ENCODE measurements around the gene DLL3.

DLL3 gene

DNA sequence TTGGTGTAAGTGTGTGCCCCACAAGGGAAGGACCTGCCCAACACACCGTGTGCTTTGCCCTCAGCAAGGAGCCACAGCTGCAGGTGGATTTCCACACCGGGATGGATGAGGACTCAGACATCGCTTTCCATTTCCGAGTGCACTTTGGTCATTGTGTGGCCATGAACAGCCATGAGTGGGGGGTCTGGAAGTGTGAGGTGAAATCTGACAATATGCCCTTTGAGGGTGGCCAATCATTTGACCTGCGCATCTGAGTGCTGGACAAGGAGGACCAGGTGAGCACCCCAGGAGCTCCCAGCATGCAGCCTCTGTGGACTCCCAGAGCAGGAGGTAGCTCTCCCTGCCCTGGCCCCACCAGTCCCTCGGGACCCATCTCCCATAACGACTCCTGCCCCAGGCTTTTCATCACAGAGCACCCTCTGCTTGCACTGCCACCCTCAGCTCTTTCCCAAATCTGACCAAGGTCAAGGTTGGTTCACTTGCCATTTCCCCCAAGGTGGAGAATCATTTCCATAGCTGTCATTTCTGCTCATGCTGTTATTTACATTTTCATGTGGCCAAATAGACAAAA lies 54.4 kb downstream of the DLL3 start:
- H3K4me3 ChIP-seq = no peak overlapping the region
- H3K27ac ChIP-seq = no peak overlapping the region
- TF ChIP-seq, protein P1, sequence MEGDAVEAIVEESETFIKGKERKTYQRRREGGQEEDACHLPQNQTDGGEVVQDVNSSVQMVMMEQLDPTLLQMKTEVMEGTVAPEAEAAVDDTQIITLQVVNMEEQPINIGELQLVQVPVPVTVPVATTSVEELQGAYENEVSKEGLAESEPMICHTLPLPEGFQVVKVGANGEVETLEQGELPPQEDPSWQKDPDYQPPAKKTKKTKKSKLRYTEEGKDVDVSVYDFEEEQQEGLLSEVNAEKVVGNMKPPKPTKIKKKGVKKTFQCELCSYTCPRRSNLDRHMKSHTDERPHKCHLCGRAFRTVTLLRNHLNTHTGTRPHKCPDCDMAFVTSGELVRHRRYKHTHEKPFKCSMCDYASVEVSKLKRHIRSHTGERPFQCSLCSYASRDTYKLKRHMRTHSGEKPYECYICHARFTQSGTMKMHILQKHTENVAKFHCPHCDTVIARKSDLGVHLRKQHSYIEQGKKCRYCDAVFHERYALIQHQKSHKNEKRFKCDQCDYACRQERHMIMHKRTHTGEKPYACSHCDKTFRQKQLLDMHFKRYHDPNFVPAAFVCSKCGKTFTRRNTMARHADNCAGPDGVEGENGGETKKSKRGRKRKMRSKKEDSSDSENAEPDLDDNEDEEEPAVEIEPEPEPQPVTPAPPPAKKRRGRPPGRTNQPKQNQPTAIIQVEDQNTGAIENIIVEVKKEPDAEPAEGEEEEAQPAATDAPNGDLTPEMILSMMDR (IDR thresholded peaks at IDR 0.05) = no peak
- no peak for DNase-seq (ENCODE audit: low spot score)

DNA sequence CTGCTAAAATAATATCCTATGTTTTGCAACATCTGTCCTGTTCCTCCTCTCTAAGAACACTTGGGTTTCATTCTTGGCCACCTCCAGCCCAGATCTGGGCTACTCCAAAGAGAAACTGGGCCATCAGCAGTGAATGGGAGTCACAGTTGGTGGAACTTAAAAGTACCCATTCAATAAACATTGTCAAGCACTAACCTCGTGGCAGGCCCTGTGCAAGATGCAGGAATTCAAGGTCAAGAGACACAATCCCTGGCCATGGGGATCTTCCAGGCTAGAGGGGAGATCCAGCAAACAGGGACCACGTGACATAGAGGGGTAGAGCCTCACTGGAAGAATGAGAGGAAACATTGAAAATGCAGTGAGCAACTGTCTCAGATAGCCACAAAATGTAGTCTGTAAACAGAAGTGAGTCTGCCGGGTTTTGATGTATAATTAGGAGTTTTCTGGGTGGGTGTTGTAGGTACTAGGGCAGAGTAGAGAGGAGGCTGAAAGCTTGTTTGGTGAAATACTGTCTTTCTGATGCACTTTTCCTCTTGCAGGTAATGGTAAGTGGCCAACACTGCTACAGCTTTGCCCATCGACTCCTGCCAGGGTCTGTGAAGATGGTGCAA lies 56.1 kb downstream of the DLL3 start:
- H3K27ac ChIP-seq = no peak overlapping the region
- H3K4me3 ChIP-seq = no peak overlapping the region
- TF ChIP-seq, protein P1 (IDR thresholded peaks at IDR 0.05) = no peak
- no peak for DNase-seq (ENCODE audit: low spot score)

DNA sequence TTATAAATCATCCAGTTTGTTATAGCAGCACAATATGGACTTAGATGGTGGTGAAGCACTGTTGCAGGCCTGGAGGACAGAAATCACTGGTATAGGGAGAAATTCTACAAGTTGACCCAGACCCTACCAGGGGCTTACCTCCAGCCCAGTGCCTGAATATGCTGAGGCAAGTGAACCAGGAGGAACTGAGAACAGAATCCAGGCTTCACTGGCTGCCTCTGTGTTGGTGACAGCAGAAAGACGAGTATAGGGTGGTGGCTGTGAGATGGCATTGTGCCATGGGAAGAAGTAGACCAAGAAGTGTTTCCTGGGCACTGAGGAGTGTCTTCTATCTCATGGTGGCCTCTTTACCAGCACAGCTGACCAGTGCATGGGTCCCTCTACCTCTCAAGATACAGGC lies 57.1 kb downstream of the DLL3 start:
- H3K27ac ChIP-seq = no peak overlapping the region
- no peak for DNase-seq (ENCODE audit: low spot score)
- no peak overlapping the region for H3K4me3 ChIP-seq
- TF ChIP-seq, protein P1 (IDR thresholded peaks at IDR 0.05) = no peak

Measured in coronary artery (tissue), 2 donors.